ENCODE measurements around the gene PRKACB.

The PRKACB gene

DNA sequence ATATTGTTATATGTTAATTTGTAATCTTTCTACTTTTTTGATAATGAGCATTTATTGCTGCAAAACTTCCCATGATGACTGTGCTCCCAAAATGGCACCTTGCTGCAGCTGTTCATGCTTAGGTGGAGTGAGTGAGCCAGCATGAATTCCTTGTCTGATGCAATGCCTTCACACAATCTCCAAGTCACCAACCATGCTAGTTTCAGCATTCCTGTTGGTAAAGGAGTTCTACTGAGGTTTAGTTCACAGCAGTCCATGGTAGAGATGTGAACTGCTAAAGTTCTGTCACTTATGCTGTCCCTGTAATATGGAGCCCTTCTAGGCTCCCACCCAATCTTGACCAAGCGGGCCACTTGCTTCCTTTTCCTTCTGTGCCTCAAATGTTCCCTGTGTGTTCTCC, 26.2 kb upstream of the PRKACB start:
- H3K9ac ChIP-seq (ENCODE audit: low read depth, low read length): no peak overlapping the region
- no peak overlapping the region for H3K4me3 ChIP-seq (ENCODE audit: low read depth, low read length)
- H3K36me3 ChIP-seq (ENCODE audit: control insufficient read depth, insufficient read depth, low read length): no peaks in the 10 kb centered on the region
- H3K9me3 ChIP-seq (ENCODE audit: control insufficient read depth, insufficient read depth, low read length): no peaks in the 10 kb centered on the region
- H3K27ac ChIP-seq (ENCODE audit: low read depth, low read length): no peak overlapping the region
- H3K4me1 ChIP-seq (ENCODE audit: control insufficient read depth, insufficient read depth, low read length): no peaks in the 10 kb centered on the region
- H3K27me3 ChIP-seq (ENCODE audit: control insufficient read depth, insufficient read depth, low read length): no peaks in the 10 kb centered on the region

DNA sequence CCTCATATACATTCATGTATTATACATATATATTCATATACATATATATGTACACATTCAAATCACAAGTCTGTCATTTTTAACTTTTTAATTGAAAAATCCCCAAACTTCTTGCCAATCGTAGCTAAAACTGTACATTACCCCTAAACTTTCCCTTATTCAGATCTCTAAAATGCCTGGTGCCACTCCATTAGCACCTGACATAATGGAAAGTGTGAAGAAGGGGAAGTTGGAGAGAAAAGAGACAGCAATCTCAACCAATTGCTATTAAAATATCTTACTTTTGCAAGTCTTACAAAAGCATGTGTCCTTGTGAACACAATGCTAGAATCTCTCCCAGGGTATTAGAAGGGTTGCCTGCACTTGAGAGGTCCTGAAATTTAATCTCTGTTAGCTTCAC, 22.7 kb upstream of the PRKACB start:
- Histone ChIP-seq H3K36me3 (ENCODE audit: control insufficient read depth, insufficient read depth, low read length) (no peaks in the 10 kb centered on the region), H3K4me1 (ENCODE audit: control insufficient read depth, insufficient read depth, low read length) (no peaks in the 10 kb centered on the region), H3K27me3 (ENCODE audit: control insufficient read depth, insufficient read depth, low read length) (no peaks in the 10 kb centered on the region), H3K9ac (ENCODE audit: low read depth, low read length) (no peak overlapping the region), H3K9me3 (ENCODE audit: control insufficient read depth, insufficient read depth, low read length) (no peaks in the 10 kb centered on the region), H3K4me3 (ENCODE audit: low read depth, low read length) (no peak overlapping the region), H3K27ac (ENCODE audit: low read depth, low read length) (no peak overlapping the region)

DNA sequence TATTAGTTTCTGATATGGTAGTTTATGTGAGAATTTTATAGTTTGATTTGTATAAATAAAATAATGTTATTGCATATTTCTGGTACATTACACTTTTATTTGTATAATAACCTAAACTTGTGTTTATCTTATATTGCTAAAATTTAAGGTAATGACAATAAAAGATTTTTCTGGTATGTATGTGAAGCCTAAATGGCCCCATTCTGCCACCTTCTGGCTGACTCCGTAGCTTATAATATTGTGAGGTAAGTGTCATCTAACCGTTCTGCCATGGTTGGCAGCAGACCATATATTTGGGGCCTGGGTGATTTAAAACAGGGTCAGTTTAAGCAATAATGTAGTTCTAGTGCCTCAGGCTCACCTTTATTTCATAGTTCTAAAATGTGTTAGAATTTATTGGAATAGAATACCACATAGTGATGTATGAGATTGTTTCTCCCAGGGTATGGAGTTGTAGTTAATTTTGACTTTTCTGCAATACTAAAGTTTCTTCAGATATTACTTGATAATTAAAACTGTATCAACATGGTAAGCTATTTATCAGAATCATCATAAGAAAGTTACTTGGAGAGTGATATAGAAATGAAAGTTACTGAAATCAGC, 21.2 kb upstream of the PRKACB start:
- no peak overlapping the region for H3K9ac ChIP-seq (ENCODE audit: low read depth, low read length)
- no peaks in the 10 kb centered on the region for H3K4me1 ChIP-seq (ENCODE audit: control insufficient read depth, insufficient read depth, low read length)
- H3K4me3 ChIP-seq (ENCODE audit: low read depth, low read length): no peak overlapping the region
- H3K36me3 ChIP-seq (ENCODE audit: control insufficient read depth, insufficient read depth, low read length): no peaks in the 10 kb centered on the region
- H3K27me3 ChIP-seq (ENCODE audit: control insufficient read depth, insufficient read depth, low read length): no peaks in the 10 kb centered on the region
- no peak overlapping the region for H3K27ac ChIP-seq (ENCODE audit: low read depth, low read length)
- H3K9me3 ChIP-seq (ENCODE audit: control insufficient read depth, insufficient read depth, low read length): no peaks in the 10 kb centered on the region

DNA sequence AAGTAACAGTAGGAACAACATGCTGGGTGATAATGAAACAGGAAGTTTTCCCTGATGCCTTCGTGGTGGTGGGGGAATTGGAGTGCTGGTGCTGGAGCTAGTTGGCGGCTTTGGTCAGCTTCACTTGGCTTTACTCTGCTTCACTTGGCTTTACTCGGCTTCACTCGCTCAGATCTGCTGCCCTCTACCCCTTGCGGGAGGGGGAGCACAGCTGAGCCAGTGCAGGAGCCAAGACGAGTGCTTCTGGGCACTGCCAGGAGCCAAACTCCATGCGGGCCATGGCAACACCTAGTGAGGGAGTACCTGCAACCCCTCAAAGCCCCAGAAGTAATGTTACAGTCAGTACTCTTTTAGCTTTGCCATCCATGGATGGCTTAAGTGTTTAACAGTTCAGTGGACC, 10.6 kb upstream of the PRKACB start:
- H3K27ac ChIP-seq (ENCODE audit: low read depth, low read length): no peak overlapping the region
- no peak overlapping the region for H3K4me3 ChIP-seq (ENCODE audit: low read depth, low read length)
- no peaks in the 10 kb centered on the region for H3K36me3 ChIP-seq (ENCODE audit: control insufficient read depth, insufficient read depth, low read length)
- no peaks in the 10 kb centered on the region for H3K27me3 ChIP-seq (ENCODE audit: control insufficient read depth, insufficient read depth, low read length)
- H3K4me1 ChIP-seq (ENCODE audit: control insufficient read depth, insufficient read depth, low read length): no peaks in the 10 kb centered on the region
- no peak overlapping the region for H3K9ac ChIP-seq (ENCODE audit: low read depth, low read length)
- 0 out of 2 replicates have a peak, but pooled peaks cover under 1% of the 10 kb centered on the region for H3K9me3 ChIP-seq (ENCODE audit: control insufficient read depth, insufficient read depth, low read length)

DNA sequence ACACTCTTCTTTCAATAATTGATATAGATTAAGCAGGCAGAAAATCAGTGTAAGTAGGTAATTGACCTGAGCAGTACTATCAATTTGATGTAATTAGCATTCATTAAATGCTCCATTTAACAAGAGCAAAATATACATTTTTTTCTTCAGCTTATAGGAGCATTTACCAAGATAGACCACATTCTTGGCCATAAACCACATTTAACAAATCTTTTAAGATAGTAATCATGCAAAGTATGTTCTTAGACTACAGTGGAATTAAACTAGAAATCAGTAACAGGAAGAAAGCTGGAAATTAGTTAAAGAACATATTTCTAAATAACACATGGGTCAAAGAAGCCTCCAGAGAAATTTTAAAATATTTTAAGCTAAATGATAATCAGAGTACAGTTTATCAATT, 8.7 kb upstream of the PRKACB start:
- no peak overlapping the region for H3K27ac ChIP-seq (ENCODE audit: low read depth, low read length)
- H3K9me3 ChIP-seq (ENCODE audit: control insufficient read depth, insufficient read depth, low read length): peaks cover 6% of the 10 kb centered on the region; the same call in 1 of the 2 replicates
- no peaks in the 10 kb centered on the region for H3K36me3 ChIP-seq (ENCODE audit: control insufficient read depth, insufficient read depth, low read length)
- H3K9ac ChIP-seq (ENCODE audit: low read depth, low read length): no peak overlapping the region
- H3K4me1 ChIP-seq (ENCODE audit: control insufficient read depth, insufficient read depth, low read length): no peaks in the 10 kb centered on the region
- H3K27me3 ChIP-seq (ENCODE audit: control insufficient read depth, insufficient read depth, low read length): no peaks in the 10 kb centered on the region
- no peak overlapping the region for H3K4me3 ChIP-seq (ENCODE audit: low read depth, low read length)

DNA sequence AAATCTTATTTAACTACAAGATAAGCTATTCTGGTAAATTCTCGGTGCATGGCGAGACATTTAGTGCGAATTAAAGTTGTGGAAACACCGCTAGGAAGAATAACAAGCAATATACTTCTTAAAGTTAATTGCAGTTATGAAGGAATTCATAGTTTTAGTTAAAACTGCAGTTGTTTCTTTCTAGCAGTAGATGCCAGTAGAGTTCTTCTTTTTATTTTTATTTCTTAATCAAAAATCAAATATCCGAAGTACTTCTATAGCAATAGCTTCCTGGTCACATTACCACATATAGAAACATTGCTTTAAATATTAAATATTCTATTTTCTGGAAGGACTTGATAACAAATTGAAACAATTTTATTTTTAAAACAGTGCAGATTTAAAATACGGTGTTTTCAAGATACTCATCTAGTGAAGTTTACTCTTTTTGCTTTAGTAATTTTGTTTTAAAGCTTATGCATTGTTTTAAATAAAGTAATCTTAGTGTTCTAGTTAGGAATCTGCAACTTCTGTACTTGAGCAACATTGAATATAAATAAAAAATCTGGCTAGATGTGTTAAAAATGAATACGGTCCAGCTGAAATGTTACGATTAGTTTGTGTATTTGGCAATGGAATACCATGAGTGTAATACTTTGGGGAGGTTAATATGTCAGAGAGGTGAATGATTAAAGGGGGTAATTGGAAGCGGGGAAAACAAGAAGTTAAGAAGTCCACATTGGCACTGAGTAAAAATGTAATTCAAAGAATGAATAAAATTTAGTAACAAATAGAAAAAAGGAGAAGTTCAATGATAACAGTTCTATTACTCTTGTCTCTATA, 2.7 kb upstream of the PRKACB start:
- no peaks in the 10 kb centered on the region for H3K36me3 ChIP-seq (ENCODE audit: control insufficient read depth, insufficient read depth, low read length)
- H3K4me3 ChIP-seq (ENCODE audit: low read depth, low read length): no peak overlapping the region
- H3K9ac ChIP-seq (ENCODE audit: low read depth, low read length): no peak overlapping the region
- peaks cover 5% of the 10 kb centered on the region; the same call in 1 of the 2 replicates for H3K4me1 ChIP-seq (ENCODE audit: control insufficient read depth, insufficient read depth, low read length)
- H3K9me3 ChIP-seq (ENCODE audit: control insufficient read depth, insufficient read depth, low read length): peaks cover 6% of the 10 kb centered on the region; the same call in 1 of the 2 replicates
- no peaks in the 10 kb centered on the region for H3K27me3 ChIP-seq (ENCODE audit: control insufficient read depth, insufficient read depth, low read length)
- no peak overlapping the region for H3K27ac ChIP-seq (ENCODE audit: low read depth, low read length)

DNA sequence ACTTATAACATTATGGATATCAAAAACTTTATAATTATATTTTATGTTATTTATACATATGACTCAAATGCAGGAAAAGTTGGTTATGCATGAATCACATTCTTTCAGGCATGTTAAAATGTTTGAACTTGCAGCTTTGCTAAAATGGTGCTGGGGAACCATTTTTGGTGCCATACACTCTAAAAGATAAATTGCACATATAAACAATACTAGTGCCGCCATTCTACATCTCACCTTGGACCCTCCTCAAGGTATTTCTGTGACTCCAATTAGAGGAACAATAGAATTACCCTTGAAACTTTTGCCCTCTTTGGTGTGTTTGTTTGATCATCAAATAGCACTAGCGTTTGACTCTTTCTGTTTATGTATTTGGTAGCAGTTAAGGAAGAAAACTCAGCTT, 997 bp downstream of the PRKACB start:
- no peak overlapping the region for H3K4me3 ChIP-seq (ENCODE audit: low read depth, low read length)
- H3K9ac ChIP-seq (ENCODE audit: low read depth, low read length): no peak overlapping the region
- H3K36me3 ChIP-seq (ENCODE audit: control insufficient read depth, insufficient read depth, low read length): no peaks in the 10 kb centered on the region
- H3K9me3 ChIP-seq (ENCODE audit: control insufficient read depth, insufficient read depth, low read length): no peaks in the 10 kb centered on the region
- H3K27me3 ChIP-seq (ENCODE audit: control insufficient read depth, insufficient read depth, low read length): no peaks in the 10 kb centered on the region
- H3K4me1 ChIP-seq (ENCODE audit: control insufficient read depth, insufficient read depth, low read length): peaks cover 5% of the 10 kb centered on the region; the same call in 1 of the 2 replicates
- no peak overlapping the region for H3K27ac ChIP-seq (ENCODE audit: low read depth, low read length)

DNA sequence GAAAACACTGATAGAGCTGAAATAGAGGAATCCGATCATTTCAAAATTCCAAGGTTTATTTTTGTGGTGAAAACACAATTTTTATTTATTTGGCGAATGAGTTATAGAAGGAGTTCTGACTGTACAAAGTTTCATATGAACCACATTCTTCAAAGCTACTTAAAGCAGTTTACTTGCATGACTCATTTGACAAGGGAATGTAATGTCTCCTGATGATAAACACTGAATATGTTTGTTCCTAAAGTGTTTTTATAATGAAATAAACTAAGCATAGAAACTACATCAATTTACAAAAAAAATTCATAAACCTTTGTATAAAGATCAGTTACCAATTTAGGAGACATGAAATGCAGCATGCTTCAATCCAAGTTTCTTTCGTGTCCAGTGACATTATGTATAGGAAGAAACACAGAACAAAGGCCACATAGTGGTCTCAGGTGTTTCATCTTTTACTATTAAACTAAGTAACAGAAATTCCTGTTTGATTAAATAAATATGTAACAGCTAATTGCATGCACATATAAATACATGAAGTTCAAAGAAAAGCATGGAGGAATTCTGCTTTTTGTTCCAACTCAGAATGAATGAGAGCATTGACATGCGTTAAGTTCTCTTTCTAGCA, 2.5 kb downstream of the PRKACB start:
- Histone ChIP-seq H3K4me3 (ENCODE audit: low read depth, low read length) (no peak overlapping the region), H3K27me3 (ENCODE audit: control insufficient read depth, insufficient read depth, low read length) (no peaks in the 10 kb centered on the region), H3K36me3 (ENCODE audit: control insufficient read depth, insufficient read depth, low read length) (no peaks in the 10 kb centered on the region), H3K9me3 (ENCODE audit: control insufficient read depth, insufficient read depth, low read length) (no peaks in the 10 kb centered on the region), H3K27ac (ENCODE audit: low read depth, low read length) (no peak overlapping the region), H3K9ac (ENCODE audit: low read depth, low read length) (no peak overlapping the region), H3K4me1 (ENCODE audit: control insufficient read depth, insufficient read depth, low read length) (peaks cover 5% of the 10 kb centered on the region; the same call in 1 of the 2 replicates)

DNA sequence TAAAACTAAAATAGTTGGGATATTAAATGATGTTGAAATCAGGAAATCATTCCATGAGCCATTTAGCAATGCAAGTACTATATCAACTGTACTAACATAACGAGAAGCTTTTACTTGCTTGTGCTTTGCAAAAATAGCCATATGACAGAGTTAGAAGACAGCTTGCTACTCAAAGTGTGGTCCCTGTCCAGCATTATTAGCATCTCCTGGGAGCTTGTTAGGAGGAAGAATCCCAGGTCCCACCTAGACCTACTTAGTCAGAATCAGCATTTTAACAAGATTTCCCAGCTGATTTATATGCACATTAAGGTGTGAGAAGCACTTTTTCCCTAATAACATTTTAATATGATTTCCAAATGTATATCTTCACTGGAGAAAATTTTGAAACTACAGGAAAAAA, 4.7 kb downstream of the PRKACB start:
- Histone ChIP-seq H3K9ac (ENCODE audit: low read depth, low read length) (no peak overlapping the region), H3K27me3 (ENCODE audit: control insufficient read depth, insufficient read depth, low read length) (no peaks in the 10 kb centered on the region), H3K27ac (ENCODE audit: low read depth, low read length) (no peak overlapping the region)

DNA sequence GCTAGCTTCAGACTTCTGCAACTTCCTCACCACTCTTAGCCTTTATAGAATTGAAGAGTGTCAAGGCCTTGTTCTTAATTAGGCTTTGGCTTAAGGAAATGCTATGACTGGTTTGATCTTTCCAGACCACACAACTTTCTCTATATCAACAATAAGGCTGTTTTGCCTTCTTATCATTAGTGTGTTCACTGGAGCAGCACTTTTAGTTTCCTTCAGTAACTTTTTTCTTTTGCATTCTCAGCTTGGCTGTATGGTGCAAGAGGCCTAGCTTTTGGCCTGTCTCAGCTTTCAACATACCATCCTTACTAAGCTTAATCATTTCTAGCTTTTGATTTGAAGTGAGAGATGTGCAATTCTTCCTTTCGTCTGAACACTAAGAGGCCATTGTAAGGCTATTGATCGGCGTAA, 8.6 kb downstream of the PRKACB start:
- Histone ChIP-seq H3K9me3 (ENCODE audit: control insufficient read depth, insufficient read depth, low read length) (no peaks in the 10 kb centered on the region), H3K4me1 (ENCODE audit: control insufficient read depth, insufficient read depth, low read length) (no peaks in the 10 kb centered on the region; the same call in 1 of the 2 replicates), H3K27me3 (ENCODE audit: control insufficient read depth, insufficient read depth, low read length) (no peaks in the 10 kb centered on the region), H3K36me3 (ENCODE audit: control insufficient read depth, insufficient read depth, low read length) (no peaks in the 10 kb centered on the region), H3K27ac (ENCODE audit: low read depth, low read length) (no peak overlapping the region), H3K4me3 (ENCODE audit: low read depth, low read length) (no peak overlapping the region), H3K9ac (ENCODE audit: low read depth, low read length) (no peak overlapping the region)

More for the DNA sequence above, 4.7 kb downstream of the PRKACB start:
- Histone ChIP-seq H3K36me3 (ENCODE audit: control insufficient read depth, insufficient read depth, low read length) (no peaks in the 10 kb centered on the region), H3K4me1 (ENCODE audit: control insufficient read depth, insufficient read depth, low read length) (peaks cover 5% of the 10 kb centered on the region; the same call in 1 of the 2 replicates), H3K4me3 (ENCODE audit: low read depth, low read length) (no peak overlapping the region), H3K9me3 (ENCODE audit: control insufficient read depth, insufficient read depth, low read length) (no peaks in the 10 kb centered on the region)

DNA sequence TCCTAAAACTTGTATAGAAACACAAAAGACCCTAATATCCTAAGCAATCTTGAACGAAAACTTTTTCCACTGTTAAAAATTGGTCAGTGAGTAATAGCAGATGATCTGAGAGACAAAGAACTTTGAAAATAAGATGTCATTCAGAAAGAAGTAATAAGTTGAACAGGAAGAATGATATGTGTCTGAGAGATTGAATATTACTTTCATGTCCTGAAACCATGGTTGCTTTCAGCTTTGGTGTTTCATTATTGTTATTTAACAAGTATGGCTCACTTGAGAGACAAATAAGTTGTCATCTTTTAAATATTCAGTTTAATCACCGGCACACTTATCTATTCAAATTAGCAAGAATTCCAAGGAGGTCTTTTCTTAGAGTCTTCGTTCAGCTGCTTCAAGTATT, 11.4 kb downstream of the PRKACB start:
- Histone ChIP-seq H3K9me3 (ENCODE audit: control insufficient read depth, insufficient read depth, low read length) (no peaks in the 10 kb centered on the region), H3K27ac (ENCODE audit: low read depth, low read length) (no peak overlapping the region), H3K27me3 (ENCODE audit: control insufficient read depth, insufficient read depth, low read length) (no peaks in the 10 kb centered on the region), H3K36me3 (ENCODE audit: control insufficient read depth, insufficient read depth, low read length) (no peaks in the 10 kb centered on the region), H3K9ac (ENCODE audit: low read depth, low read length) (no peak overlapping the region), H3K4me3 (ENCODE audit: low read depth, low read length) (no peak overlapping the region), H3K4me1 (ENCODE audit: control insufficient read depth, insufficient read depth, low read length) (no peaks in the 10 kb centered on the region; the same call in 1 of the 2 replicates)
